Glomerular visceral epithelial cell (primary cell): ENCODE measurements around the gene RNGTT.
"Not testable (repeated sequence)": the region's sequence is repeated elsewhere in the genome, so short reads cannot be mapped to it uniquely, and the experiment has no call there.

ENCODE experiments used
- DNase-seq: peaks from one replicate; pipeline ENCODE4 v3.0.0-alpha.2; 2016; ENCODE audit errors: extremely low spot score

The RNGTT gene

GRCh38 chr6:88866856-88867255 lies 96.6 kb downstream of the RNGTT start:
- no peak for DNase-seq

- DNase-seq, result no peak
Observed at GRCh38 chr6:88865275-88865674, 98.1 kb downstream of the RNGTT start.

DNA sequence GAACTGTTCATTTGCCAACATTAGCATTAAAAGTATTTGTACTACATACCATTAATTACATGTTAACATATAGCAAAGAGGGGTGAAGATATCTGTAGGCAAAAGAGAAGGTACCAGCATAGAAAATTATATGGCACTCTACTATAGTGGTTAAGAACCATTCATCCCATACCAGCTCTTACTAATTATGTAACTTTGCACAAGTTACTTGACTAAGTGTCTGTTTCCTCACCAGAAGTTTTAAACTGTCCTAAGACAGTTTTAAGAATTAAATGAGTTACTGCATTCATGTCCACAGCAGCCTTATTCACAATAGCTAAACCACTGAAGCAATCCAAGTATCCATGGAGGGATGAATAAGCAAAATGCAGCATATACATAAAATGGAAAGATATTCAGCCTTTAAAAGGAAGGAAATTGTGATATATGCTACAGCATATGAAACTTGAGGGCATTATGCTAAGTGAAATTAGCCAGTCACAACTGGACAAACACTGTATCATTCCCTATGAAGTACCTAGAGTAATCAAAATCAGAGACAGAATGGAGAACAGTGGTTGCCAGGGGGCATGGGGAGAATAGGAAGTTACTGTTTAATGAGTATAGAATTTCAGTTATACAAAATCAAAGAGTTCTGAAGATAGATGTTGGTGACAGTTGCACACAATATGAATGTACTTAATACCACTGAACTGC lies 98.9 kb downstream of the RNGTT start:
- DNase-seq, result no peak

DNA sequence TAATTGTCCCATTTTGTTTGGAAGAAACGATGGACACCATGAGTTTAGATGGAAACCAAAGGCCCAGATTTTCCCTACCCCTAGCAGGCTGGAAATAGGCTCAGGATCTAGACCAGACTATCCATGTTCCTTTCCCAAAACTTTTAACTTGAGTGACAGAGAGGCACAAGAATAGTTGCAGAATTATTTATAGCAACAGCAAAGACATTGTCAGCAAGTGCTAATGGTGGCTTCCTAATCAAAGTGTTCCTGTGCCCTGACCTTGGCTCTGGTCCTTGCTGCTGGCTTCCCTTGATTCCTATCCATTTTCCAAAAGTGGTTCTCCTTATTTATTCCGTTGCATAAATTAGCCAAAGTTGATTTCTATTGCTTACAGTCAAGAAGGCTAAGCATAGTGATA lies 103.1 kb downstream of the RNGTT start:
- no peak for DNase-seq

DNA sequence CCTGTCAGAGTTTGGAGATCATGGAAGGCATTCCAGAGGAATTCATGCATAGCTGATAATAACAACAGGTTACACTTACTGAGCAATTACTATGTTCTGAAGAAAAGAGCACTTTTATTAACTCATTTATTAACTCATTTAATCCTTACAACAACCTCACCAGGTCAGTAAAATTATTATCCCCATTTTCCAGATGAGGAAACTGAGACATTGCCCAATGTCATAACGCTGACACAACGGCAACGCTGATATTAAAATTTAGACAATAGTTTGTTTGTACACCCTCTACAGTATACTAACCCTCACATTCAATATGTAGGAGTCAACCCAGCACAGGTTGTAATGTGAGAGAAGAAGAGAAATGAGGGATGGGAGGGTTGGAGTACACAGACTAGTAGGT lies 105.0 kb downstream of the RNGTT start:
- no peak for DNase-seq

GRCh38 chr6:88856566-88856965 lies 106.9 kb downstream of the RNGTT start:
- DNase-seq, result no peak

- DNase-seq, result no peak
Observed at GRCh38 chr6:88855541-88856147, 107.8 kb downstream of the RNGTT start.

- no peak for DNase-seq
Observed at GRCh38 chr6:88852775-88853174, 110.6 kb downstream of the RNGTT start.

GRCh38 chr6:88852000-88852399 lies 111.4 kb downstream of the RNGTT start:
- no peak for DNase-seq

- no peak for DNase-seq
Observed at GRCh38 chr6:88848870-88849269, 114.5 kb downstream of the RNGTT start.

DNA sequence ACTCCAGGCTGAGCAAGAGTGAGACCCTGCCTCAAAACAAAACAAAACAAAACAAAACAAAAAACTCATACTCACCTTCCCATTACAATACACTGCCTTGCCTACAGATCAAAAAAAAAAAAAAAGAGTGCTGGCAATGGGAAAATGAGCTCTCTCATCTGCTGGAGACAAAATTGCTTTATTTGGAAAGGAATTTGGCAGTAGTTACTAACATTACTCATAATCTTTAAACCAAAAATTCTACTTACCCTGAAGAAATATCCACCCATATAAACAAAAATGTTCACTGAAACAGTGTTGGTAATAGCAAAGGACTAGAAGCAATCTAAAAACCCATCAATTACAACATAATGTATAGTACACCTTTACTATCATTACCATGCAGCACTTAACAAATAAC lies 120.4 kb downstream of the RNGTT start:
- no peak for DNase-seq

- no peak for DNase-seq
Observed at GRCh38 chr6:88842320-88842719, 121.1 kb downstream of the RNGTT start.

DNA sequence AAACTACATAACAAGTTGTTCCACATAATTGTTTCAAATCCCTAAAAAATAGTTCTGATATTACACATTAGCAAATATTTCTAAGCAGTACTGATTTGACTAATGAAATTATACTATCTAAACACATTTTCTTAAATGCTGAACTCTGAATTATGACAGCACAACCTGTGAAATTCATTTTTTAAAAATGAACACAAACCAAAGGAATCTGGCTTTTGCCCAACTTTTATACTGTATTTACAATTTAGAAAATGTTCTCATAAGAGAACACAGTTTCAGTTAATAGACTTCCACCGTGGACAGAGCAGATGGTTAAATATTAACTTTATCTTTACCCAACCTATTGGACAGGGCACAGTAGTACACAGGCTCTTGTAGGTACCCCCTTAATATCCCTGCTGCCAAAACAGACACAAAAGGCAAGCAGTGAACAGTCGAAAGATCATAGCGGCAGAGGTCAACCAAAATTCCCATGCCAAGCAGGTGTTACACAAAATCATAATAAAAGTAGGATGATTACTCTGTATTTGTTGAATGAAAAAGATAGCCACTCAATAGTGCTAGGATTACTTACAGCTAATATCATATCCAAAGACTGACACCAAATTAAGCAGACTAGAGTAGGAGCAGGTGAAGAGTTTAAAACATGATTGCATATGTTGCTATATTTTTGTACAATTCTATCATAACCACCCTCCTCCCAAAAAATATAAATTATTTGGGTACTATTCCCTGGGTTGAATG lies 122.5 kb downstream of the RNGTT start:
- peak; percentile 29 for DNase-seq

DNA sequence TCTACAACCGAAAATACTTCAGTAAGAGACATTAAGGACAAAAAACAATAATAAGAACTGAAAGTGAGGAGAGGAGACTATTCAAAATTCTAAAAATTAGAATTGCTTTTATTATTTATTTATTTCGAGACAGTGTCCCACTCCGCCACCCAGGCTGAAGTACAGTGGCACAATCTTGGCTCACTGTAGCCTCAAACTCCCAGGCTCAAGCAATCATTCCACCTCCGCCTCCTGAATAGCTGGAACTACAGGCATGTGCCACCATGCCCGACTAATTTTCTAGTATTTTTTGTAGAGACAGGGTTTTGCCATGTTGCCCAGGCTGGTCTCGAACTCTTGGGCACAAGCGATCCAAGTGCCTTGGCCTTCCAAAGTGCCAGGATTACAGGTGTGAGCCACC lies 123.1 kb downstream of the RNGTT start:
- DNase-seq, result no peak

DNA sequence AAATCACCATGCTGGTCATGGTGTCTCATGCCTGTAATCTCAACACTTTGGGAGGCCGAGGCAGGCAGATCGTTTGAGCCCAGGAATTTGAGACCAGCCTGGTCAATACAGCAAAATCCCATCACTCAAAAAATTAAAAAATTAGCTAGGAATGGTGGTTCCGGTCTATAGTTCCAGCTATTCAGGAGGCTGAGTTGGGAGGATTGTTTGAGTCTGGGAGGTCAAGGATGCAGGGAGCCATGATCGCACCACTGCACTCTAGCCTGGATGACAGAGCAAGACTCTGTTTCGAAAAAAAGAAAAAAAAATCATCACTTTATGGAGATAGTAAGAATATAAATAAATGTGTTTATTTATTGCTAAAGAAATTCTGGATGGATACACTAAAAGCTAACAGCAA lies 124.1 kb downstream of the RNGTT start:
- DNase-seq, result no peak

DNA sequence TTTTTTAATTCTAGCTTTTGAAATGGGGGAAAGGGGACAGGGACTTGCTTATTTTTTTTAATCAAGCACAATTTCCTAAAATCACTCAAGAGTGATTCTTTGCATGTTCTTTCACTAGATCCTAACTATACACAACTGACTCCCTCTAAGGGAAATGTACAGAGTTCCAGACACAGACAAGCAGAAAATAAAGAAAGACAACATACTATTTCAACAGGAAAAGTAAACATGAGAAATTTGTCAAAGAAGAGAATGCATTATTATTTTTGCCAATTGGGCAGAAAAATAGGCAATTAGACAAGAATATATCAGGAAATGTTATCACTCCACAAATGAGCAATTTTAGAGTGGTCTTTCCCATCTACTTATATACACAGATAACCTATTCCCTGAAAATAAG lies 128.2 kb downstream of the RNGTT start:
- no peak for DNase-seq

GRCh38 chr6:88833071-88833470 lies 130.3 kb downstream of the RNGTT start:
- DNase-seq, result not testable (repeated sequence)

DNA sequence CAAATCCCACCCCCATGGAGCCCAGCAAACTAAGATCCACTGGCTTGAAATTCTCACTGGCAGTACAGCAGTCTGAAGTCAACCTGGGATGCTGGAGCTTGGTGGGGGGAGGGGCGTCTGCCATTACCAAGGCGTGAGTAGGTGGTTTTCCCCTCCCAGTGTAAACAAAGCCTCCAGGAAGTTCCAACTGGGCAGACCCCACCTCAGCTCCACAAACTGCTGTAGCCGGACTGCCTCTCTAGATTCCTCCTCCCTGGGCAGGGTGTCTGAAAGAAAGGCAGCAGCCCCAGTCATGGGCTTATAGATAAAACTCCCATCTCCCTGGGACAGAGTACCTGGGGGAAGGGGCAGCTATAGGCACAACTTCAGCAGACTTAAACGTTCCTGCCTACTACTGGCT lies 135.8 kb downstream of the RNGTT start:
- DNase-seq, result not testable (repeated sequence)

GRCh38 chr6:88825856-88826255 lies 137.6 kb downstream of the RNGTT start:
- no peak for DNase-seq

DNA sequence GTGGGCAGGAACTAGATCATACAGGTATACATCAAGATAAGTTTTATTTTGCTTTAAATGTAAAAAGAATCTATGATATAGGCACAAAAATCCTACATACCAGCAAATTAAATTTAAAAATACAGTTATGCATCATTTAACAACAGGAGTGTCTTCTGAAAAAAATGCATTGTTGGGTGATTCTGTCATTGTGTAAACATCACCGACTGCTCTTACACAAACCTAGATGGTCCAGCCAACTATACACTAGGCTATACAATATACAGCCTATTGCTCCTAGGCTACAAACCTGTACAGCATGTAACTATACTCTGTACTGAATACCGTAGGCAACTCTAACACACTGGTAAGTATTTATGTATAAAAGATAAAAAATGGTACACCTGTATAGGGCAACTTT lies 139.4 kb downstream of the RNGTT start:
- peak; percentile 38 for DNase-seq

DNA sequence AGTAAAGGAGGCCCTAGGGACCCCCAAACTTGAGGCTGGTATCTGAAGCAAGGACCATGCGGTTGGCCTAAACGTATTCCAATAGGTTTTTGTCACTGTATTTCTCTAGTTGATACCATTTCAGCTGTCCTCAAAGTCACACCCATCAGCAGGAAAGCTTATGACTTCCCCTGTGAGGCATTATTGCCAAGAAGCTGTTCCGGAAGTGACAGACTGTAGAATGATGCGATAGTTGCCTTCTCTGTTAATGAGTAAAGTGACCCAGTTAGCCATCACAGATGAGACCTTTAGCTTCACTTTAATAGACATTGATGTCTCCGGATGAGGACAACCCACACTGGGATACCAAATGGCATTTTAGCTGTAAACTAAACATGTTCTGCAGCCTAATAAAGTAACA lies 147.9 kb downstream of the RNGTT start:
- peak; percentile 34 for DNase-seq

GRCh38 chr6:88814909-88815308 lies 148.5 kb downstream of the RNGTT start:
- DNase-seq, result no peak

DNA sequence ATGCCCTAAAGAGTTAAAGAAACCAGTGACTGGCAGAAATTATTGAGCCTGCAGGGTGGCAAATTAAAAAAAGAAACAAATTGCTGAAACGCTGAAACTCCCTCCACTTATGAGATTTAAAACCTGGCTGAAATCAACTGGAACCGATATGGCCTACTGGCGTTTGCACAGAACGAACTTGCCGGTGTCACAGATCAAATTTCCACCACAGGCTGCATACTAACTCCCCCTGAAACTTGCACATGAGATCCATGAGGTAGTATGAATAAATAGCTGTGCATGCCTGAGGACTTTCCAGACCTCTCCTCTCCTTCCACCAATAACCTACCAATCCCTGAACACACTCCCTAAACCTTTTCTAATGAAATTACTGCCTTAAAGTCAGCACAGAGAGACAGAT lies 150.4 kb downstream of the RNGTT start:
- no peak for DNase-seq
